NT2/D1 (cell line): ENCODE data around the gene RNPEPL1.

Experiments used
- SUZ12 ChIP-seq: IDR thresholded peaks from 2 replicates; pipeline ENCODE4 v1.6.1; 2011; ENCODE audit not compliant: insufficient read length, insufficient read depth; ENCODE audit errors: extremely low read depth
- YY1 ChIP-seq: IDR thresholded peaks from 2 replicates; pipeline ENCODE4 v1.6.1; 2011; ENCODE audit not compliant: insufficient read length, insufficient read depth
- ZNF274 ChIP-seq: IDR thresholded peaks from 2 replicates; pipeline ENCODE4 v1.6.1; 2011; ENCODE audit warnings: mild to moderate bottlenecking, low read depth, low read length

DNA sequence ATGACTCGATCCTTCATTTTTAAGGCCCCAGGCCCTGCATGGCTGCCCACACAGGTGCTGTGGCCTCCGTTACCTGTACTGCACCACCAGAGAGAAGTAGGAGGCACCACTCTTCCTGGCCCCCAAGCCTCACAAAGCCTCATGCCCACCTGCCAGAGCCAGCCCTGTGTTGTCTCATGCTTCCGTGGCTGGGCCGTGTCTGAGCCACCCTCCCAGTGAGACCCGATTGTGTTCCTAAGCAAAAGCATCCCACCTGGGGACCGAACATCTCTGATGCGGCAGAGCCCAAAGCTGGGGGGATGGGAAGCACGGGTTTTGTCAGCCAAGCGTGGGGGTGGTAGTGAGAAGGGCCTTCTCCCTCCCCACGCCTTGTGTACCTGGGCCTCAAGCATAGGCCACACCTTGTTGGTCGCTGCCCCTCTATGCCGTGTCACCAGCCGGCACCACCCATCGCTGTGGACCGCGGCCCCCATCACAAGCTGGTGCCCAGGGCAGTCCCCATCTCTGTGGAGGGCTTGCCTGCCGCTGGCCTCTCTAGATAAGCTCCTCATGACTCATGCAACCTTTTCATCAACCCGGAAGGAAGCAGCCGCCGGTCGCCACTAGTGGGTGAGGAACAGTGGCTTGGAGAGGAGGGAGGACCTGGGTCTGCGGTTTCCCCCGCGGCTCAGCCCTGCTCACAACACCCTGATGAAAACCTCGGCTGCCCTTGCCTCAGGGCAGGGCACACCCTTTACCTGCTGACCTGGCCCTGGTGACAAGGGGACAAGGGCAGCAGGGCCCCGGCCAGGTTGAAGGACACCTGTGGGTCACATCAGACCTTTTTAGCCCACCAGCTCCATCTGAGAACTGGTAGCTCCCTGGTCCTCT, 2.7 kb upstream of the RNPEPL1 start:
- no peak for TF ChIP-seq YY1
- TF ChIP-seq ZNF274 = no peak
- no peak for TF ChIP-seq SUZ12
